Activated CD4-positive, CD25-positive, alpha-beta regulatory T cell treated with anti-CD3 and anti-CD28 coated beads, Interleukin-2, amount 50 U/mL, for 16 hours (primary cell): Measurements from ENCODE around the gene C5orf52.
"Not testable (repeated sequence)": the region's sequence is repeated elsewhere in the genome, so short reads cannot be mapped to it uniquely, and the experiment has no call there.

Experiments used
- DNase-seq: peaks from one replicate; pipeline ENCODE4 v3.0.0-alpha.2; 2020; ENCODE audit warnings: low read depth, low spot score

Gene C5orf52

DNA sequence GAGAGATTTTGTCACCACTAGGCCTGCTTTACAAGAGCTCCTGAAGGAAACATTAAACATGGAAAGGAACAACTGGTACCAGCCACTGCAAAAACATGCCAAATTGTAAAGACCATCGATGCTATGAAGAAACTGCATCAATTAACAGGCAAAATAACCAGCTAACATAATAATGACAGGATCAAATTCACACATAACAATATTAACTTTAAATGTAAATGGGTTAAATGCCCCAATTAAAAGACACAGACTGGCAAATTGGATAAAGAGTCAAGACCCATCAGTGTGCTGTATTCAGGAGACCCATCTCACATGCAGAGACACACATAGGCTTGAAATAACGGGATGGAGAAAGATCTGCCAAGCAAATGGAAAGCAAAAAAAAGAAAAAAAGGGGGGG, 51.6 kb downstream of the C5orf52 start:
- not testable (repeated sequence) for DNase-seq

DNA sequence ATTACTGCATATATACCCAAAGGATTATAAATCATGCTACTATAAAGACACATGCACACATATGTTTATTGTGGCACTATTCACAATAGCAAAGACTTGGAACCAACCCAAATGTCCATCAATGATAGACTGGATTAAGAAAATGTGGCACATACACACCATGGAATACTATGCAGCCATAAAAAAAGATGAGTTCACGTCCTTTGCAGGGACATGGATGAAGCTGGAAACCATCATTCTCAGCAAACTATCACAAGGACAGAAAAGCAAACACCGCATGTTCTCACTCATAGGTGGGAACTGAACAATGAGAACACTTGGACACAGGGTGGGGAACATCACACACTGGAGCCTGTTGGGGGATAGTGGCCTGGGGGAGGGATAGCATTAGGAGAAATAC, 55.3 kb downstream of the C5orf52 start:
- not testable (repeated sequence) for DNase-seq

DNA sequence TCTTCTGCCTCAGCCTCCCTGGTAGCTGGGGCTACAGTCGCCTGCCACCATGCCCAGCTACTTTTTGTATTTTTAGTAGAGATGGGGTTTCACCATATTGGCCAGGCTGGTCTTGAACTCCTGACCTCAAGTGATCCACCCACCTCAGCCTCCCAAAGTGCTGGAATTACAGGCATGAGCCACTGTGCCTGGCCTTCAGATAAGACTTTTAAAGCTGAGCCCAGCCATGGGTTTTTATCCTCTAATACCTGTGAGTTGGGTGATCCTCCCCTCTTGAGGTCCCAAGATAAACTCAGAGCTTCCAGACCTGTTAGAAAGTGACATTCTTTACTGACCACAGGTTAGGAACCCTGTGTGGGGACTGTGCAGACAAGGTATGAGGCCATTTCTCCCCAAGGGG, 56.5 kb downstream of the C5orf52 start:
- DNase-seq: not testable (repeated sequence)
